NB4 (cell line): ENCODE results near the gene GLUD1.
"Not testable (repeated sequence)": the region's sequence is repeated elsewhere in the genome, so short reads cannot be mapped to it uniquely, and the experiment has no call there.

Experiments used
- CTCF ChIP-seq: IDR thresholded peaks from one replicate; pipeline ENCODE4 v1.5.1; 2012; ENCODE audit warnings: low read depth, low read length
- POLR2A ChIP-seq: IDR thresholded peaks from 2 replicates; pipeline ENCODE4 v1.6.1; 2011; ENCODE audit warnings: mild to moderate bottlenecking; ENCODE audit not compliant: insufficient read length; ENCODE audit errors: extremely low read depth

GRCh38 chr10:87008303-87008702 lies 86.3 kb downstream of the GLUD1 start:
- TF ChIP-seq CTCF, POLR2A: not testable (repeated sequence)
